VCaP (cell line): ENCODE data around the gene ITGB7.

Source experiments
- H3K27ac ChIP-seq: fragments of 450-650 bp; 2 replicates; pipeline ENCODE4 v1.5.1; 2017
- TF ChIP-seq, protein P1 (sequence below): fragments of 450-650 bp; conservative IDR thresholded peaks from 2 replicates; pipeline ENCODE4 v1.5.1; 2017; ENCODE audit warnings: mild to moderate bottlenecking, moderate library complexity

ITGB7 gene, protein sequence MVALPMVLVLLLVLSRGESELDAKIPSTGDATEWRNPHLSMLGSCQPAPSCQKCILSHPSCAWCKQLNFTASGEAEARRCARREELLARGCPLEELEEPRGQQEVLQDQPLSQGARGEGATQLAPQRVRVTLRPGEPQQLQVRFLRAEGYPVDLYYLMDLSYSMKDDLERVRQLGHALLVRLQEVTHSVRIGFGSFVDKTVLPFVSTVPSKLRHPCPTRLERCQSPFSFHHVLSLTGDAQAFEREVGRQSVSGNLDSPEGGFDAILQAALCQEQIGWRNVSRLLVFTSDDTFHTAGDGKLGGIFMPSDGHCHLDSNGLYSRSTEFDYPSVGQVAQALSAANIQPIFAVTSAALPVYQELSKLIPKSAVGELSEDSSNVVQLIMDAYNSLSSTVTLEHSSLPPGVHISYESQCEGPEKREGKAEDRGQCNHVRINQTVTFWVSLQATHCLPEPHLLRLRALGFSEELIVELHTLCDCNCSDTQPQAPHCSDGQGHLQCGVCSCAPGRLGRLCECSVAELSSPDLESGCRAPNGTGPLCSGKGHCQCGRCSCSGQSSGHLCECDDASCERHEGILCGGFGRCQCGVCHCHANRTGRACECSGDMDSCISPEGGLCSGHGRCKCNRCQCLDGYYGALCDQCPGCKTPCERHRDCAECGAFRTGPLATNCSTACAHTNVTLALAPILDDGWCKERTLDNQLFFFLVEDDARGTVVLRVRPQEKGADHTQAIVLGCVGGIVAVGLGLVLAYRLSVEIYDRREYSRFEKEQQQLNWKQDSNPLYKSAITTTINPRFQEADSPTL

DNA sequence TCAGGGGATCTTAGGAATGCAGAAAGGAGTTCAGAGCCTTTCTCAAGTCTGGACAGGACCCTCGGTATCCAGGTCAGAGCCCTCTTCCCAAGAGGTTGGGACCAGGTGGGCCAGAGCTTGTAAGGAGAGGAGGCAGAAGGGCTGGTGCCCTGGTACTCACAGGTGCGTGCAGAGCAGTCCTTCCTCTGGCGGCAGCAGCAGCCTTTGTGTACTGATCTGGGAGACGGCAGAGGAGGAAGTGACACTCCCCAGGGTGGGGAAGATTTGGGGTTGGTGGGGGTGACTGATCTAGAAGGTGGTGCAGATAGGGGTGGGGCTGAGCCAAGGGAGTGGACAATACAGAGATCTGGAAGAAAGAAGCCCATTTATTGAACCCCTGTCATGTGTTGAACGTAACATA, at the start of gene ITGB7:
Gene ITGB7, minus strand, starts transcription at position 210 of the 400 bp plus-strand sequence. CDS start 6,808 bp downstream, outside the sequence.
- TF ChIP-seq, protein P1, sequence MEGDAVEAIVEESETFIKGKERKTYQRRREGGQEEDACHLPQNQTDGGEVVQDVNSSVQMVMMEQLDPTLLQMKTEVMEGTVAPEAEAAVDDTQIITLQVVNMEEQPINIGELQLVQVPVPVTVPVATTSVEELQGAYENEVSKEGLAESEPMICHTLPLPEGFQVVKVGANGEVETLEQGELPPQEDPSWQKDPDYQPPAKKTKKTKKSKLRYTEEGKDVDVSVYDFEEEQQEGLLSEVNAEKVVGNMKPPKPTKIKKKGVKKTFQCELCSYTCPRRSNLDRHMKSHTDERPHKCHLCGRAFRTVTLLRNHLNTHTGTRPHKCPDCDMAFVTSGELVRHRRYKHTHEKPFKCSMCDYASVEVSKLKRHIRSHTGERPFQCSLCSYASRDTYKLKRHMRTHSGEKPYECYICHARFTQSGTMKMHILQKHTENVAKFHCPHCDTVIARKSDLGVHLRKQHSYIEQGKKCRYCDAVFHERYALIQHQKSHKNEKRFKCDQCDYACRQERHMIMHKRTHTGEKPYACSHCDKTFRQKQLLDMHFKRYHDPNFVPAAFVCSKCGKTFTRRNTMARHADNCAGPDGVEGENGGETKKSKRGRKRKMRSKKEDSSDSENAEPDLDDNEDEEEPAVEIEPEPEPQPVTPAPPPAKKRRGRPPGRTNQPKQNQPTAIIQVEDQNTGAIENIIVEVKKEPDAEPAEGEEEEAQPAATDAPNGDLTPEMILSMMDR: no peak
- no peak within 1 kb of the TSS for H3K27ac ChIP-seq

DNA sequence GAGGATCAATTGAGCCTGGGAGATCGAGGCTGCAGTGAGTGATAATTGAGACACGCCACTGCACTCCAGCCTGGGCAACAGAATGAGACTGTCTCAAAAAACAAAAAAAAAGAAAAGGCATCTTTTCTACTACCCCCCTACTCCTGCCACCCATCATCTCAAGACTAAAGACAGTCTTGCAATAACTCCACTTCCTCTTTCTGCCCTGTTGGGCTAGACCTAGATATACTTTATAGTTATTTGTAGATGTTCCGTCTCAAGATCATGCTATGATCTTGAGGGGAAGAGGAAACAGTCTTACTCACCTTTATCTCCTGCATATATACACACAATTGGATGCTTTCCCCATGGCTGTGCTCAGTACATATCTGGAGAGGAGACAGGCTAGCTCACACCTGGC, 48.9 kb upstream of the ITGB7 start:
- TF ChIP-seq, protein P1: no peak
- H3K27ac ChIP-seq: no peak overlapping the region

DNA sequence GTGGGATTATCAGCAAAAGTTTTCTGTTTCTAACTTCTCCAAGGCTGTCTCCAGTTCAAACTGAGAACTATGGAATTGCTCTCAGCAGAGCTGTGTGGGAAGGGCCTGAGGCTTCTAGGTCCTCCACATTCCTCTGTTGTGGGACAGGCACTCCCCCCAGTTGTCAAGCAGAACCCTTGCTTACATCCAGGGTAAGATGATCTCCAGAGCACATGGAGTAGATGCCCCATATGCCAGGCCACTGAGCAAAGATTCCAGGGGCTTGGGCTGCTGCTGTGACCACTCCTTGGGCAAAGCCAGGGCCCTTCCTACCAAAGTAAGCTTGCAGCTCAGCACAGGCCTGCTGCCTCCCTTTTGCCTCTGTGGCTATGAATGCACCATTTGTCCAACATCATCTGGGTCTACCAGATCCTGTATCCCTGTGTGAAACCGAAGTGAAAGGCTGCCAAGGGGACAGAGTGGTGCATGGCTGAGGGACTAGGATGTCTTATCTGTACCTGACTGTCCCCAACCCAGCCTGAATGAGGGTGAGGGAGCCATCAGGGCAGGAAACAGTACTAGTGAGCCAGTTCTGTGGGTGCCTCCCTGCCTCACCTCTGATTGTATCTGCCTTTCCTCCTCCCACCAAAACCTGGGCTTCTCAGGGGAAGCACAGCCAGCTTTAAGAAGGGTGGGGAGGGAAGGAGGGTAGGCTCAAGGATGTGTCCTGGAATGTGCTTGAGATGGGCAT, 47.9 kb upstream of the ITGB7 start:
- TF ChIP-seq, protein P1: no peak
- H3K27ac ChIP-seq: no peak overlapping the region

DNA sequence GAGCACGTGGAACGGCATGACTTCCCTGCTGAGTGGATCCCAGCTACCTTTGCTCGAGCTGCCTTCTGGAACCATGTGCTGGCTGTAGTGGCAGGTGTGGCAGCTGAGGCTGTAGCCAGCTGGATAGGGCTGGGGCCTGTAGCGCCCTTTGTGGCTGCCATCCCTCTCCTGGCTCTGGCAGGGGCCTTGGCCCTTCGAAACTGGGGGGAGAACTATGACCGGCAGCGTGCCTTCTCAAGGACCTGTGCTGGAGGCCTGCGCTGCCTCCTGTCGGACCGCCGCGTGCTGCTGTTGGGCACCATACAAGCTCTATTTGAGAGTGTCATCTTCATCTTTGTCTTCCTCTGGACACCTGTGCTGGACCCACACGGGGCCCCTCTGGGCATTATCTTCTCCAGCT, 46.2 kb upstream of the ITGB7 start:
- H3K27ac ChIP-seq: peak overlapping the region; percentile 88
- TF ChIP-seq, protein P1: no peak

DNA sequence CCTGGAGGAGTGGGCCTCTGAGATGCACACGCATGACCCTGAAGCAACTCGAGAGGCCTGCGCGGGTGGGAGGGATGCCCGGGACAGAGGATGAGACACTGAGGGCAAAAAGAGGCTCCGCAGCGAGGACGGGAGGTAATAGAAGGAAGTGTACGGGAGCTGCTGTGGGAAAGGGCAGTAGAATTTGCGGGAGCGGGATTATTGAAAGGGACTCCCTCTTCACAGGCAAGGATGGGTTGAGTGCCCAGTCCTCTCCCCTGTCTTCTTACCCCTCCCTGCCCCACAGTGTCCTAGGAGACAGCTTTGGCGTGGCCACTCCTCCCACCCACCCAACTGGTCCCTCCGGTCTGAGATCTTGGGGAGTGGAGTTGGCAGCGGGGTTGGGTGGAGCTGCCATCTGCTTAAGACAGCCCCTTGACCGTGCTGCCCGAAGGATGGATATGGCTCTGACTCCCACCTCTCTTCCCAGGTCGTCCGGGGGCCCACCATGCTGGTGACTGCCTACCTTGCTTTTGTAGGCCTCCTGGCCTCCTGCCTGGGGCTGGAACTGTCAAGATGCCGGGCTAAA, 45.4 kb upstream of the ITGB7 start:
- peak overlapping the region; percentile 88 for H3K27ac ChIP-seq
- TF ChIP-seq, protein P1: no peak; the same call in 1 of the 2 replicates

DNA sequence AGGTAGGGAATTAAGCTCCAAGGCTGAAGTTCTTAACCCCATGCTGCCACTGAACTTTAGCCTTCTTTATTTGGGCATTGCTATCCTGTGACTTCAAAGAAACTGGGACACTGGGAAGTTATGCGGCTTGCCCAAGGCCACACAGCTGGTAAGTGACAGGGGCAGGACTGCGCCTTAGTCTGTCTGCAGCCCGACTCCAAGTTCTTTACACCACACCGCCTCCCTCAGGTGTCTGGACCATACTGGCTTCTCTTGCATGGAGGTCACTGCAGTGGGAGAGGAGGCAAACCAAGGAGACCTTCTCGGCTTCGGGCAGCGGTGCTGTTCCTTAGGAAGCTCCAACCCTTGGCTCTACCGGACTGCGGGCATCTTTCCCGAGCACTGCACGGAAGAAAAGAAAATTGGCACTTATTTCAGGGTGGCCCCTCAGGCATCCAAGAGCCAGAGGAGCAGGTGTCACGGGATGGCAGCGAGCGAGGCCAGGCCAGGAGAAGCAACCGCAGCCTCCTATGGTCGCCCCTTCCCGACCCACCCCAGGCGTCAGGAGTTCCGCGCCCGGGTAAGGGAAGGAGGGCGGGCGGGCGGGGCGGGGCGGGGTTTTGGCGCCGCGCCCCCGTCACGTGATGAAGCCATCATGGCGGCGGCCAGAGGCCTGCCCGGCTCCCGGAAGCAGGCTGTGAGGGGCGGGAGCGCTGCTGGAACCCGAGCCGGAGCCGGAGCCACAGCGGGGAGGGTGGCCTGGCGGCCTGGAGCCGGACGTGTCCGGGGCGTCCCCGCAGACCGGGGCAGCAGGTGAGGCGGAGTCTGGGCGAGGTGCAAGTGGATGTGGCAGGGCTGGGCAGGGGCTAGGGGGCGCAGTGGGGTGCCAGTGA, 44.7 kb upstream of the ITGB7 start:
- TF ChIP-seq, protein P1: peak; percentile 51
- peak overlapping the region; percentile 88 for H3K27ac ChIP-seq
